22Rv1 (cell line): ENCODE data around the gene RALGPS1.

Experiments
- H3K27ac ChIP-seq: fragments of 450-650 bp; 2 replicates; pipeline ENCODE4 v1.5.1; 2017
- ZFX ChIP-seq: fragments of 450-650 bp; IDR thresholded peaks from 2 replicates; pipeline ENCODE4 v1.6.1; 2017; ENCODE audit warnings: antibody characterized with exemption, borderline replicate concordance
- TF ChIP-seq, protein P1 (sequence below): fragments of 450-650 bp; IDR thresholded peaks from 2 replicates; pipeline ENCODE4 v1.5.1; 2017; ENCODE audit warnings: mild to moderate bottlenecking

RALGPS1 gene

DNA sequence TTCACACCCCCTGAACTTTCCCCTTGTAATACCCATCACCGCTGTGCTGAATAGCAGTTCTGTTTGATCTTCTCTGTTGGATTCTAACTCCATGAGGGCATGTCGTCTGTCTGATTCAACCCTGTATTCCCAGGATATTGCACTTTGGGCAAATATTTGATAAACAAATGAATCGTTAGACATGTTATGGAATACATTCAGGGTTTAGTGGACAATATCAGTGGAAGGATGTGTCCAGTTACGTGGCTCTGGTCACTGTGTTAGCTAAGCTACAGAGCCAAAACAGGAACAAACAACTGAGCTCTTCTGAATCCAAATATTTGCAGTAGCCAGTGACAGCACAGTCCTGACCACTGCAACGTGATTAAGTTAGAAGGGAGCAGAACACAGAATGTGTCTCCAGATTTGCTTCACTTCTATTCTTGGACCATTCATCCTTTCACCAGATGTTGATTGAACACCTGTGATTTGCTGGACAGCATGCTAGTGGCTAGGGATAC is 194.7 kb downstream of the RALGPS1 start:
- H3K27ac ChIP-seq = no peak overlapping the region
- TF ChIP-seq, protein P1, sequence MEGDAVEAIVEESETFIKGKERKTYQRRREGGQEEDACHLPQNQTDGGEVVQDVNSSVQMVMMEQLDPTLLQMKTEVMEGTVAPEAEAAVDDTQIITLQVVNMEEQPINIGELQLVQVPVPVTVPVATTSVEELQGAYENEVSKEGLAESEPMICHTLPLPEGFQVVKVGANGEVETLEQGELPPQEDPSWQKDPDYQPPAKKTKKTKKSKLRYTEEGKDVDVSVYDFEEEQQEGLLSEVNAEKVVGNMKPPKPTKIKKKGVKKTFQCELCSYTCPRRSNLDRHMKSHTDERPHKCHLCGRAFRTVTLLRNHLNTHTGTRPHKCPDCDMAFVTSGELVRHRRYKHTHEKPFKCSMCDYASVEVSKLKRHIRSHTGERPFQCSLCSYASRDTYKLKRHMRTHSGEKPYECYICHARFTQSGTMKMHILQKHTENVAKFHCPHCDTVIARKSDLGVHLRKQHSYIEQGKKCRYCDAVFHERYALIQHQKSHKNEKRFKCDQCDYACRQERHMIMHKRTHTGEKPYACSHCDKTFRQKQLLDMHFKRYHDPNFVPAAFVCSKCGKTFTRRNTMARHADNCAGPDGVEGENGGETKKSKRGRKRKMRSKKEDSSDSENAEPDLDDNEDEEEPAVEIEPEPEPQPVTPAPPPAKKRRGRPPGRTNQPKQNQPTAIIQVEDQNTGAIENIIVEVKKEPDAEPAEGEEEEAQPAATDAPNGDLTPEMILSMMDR = no peak
- TF ChIP-seq ZFX = no peak

DNA sequence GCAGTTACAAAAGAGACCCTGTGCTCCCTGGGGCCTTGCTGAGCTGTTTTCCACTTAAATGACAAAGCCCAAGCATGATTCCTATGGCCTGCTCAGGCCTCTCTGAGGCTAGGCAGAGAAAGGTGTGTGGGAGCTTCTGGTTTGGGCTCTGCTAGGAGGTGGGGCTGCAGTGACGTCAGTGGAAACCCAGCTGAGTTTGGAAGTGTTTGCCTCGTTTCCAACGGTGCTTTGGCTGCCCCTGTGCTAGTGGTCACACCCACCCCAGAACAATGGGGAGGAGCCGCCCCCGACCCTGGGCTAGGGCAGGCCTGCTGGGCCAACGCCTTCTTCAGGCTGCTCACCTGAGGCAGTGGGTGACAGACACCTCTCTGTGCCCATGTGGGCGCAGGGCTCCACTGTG is 197.5 kb downstream of the RALGPS1 start:
- no peak overlapping the region for H3K27ac ChIP-seq
- TF ChIP-seq ZFX = no peak
- TF ChIP-seq, protein P1 = no peak

DNA sequence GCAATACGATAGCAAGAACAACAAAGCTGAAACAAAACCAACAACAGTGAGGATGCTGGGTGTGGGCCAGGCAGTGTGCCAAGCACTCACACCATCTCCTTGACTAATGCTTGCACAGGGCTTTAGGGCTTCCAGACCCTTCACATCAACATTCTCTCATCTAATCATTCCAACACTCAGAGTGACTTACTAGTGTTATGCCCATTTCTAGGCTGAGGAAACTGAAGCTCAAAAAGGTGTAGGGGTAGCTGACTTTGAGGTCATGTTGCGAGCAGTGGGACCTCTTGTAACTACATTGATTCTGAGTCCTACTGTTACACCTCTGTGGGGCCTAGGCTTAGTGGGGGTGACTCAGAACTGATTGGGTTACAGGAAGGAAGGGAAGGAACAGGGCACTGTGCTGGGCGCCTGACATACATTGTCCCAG is 198.2 kb downstream of the RALGPS1 start:
- no peak for TF ChIP-seq ZFX
- TF ChIP-seq, protein P1 = no peak
- H3K27ac ChIP-seq = no peak overlapping the region

DNA sequence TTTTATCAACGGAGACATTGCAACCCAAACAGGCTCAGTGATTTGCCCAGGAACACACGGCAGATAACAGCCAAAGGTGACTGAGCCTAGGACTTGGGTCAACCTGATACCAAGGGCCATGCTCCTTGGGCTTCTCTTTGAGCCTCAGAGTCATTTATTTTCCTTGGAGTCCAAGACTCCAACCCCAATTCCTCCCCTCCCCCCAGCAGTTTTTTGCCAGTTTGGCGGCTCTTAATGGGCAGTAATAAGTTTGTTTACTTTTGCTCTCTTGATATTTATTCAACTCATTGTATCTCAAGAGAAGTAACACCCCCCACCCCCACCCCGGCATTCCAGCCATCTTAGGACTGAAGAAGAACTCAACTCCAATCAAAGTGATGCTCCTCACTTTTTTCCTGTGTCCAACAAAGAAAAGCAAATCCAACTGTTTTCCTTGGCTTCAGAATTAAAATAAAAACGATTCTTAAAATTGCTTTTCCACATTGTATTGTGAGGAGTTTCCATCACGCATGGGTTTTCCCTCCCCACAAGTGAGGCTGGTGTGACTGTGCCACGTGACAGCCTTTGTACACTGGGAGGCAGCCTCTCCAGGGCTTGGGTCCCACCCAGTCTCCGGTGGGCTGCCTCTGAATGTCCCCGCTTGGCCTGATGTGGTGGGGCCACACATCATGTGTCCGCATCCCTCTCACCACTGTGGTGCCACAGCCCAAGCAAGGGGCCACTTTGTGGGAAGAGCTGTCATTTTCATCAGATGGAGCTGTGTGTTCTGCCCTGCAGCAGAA is 198.8 kb downstream of the RALGPS1 start:
- no peak for TF ChIP-seq ZFX
- TF ChIP-seq, protein P1 = no peak
- H3K27ac ChIP-seq = no peak overlapping the region

DNA sequence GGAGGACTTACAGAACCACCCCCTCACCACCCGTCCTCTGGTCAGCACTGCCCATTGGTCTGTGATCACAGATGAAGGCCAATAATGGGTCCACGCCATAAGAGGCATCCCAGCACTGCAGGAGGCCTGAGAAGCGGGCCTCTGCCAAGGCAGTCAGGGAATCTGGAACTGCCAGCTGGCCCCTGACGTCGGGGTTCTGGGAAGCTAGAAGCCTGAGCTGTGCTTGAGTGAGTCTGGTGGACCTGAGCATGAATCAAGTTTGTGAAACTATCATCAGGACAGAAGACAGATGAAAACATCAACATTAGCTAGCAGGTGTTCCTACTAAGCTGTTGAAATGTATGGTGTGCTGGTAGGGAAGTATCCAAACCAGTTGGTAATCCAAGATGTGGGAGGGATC is 200.0 kb downstream of the RALGPS1 start:
- H3K27ac ChIP-seq = no peak overlapping the region
- TF ChIP-seq, protein P1 = no peak
- no peak for TF ChIP-seq ZFX

DNA sequence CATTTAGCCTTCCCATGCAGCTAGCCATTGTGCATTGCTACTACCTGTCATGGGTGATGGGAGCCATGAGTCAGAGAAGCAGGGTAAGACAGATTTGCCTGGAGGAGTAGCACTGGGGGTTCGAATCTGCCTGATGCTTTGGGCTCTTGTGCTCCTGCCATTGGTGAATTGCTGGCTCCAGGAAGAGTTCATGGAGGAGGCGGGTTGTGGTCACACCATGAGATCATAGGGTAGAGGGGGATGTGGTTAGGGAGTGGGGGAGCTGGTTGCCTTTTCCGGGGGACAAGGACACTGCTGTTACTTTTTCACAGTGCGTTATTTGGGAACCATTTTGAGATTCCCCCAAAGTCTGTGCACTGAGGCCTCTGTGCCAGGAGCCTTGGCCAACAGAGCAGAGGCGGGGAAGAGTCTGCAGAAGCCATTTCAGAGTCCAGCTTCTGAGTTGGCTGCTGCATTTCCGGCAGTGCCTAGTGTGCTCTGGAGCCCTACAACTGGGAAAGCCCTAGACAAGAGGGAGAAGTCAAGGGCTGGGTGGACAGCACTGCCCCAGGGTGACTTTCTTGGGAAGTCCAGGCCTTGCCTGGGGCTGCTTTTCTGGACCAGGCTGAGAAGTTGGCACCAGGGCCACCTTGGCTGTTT is 201.6 kb downstream of the RALGPS1 start:
- H3K27ac ChIP-seq = no peak overlapping the region
- no peak for TF ChIP-seq ZFX
- TF ChIP-seq, protein P1 = no peak

DNA sequence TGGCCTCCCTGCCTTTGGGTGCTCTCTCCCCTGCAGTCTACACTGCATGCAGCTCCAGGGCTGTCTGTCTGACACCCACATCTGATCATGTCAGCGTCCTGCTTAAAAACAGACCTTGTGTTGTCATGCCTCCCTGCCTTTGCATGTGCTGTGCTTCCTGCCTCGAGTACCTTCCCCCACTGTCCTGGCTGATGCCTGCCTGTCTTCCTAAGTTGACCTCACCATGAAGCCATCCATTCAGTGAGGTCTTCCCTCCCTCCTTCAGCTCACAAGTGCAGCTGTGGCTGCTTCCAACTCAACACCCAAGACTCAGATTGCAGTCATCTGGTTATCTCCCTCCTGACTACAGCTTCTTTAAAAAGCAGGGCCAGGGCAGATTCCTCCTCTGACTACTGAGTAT is 202.4 kb downstream of the RALGPS1 start:
- H3K27ac ChIP-seq = no peak overlapping the region
- no peak for TF ChIP-seq ZFX
- TF ChIP-seq, protein P1 = no peak
